Endometrial microvascular endothelial cells (primary cell): ENCODE measurements around the gene ANKFY1. TPM values are rescaled to one million over a fixed set of nuclear protein-coding genes. Genes with fewer than 3 reads are reported as not detected.

Experiments
- total RNA-seq: library from RNA; depleted of rRNA; stranded (reverse); fragments of >200 nt; gene quantifications from one replicate; pipeline ENCODE4 v1.2.3, GENCODE V29; 2015; ENCODE audit errors: inconsistent ontology term

Gene ANKFY1
- total RNA-seq, 1 donor from 2014 or later: 20.7 TPM

Other genes with a start within 250 kb of the ANKFY1 start
- gene ZZEF1, start 120.9 kb downstream of the ANKFY1 start, total RNA-seq: 26.4 TPM
- gene CYB5D2, start 120.8 kb downstream of the ANKFY1 start, total RNA-seq: 29.3 TPM
- 66.5 TPM for gene UBE2G1, start 102.7 kb upstream of the ANKFY1 start, total RNA-seq
- gene SPNS3, start 170.0 kb upstream of the ANKFY1 start, total RNA-seq: 0.65 TPM
- gene SPNS2, start 234.9 kb upstream of the ANKFY1 start, total RNA-seq: 21.9 TPM